Stimulated activated CD4-positive, alpha-beta T cell treated with anti-CD3 and anti-CD28 coated beads, Interleukin-4, amount 100 ng/mL, for 1 hour (primary cell): ENCODE data around the gene MACF1.
"Not testable (repeated sequence)": the region's sequence is repeated elsewhere in the genome, so short reads cannot be mapped to it uniquely, and the experiment has no call there.

Experiments
- DNase-seq: peaks from one replicate; pipeline ENCODE4 v3.0.0-alpha.2; 2020

The MACF1 gene

DNA sequence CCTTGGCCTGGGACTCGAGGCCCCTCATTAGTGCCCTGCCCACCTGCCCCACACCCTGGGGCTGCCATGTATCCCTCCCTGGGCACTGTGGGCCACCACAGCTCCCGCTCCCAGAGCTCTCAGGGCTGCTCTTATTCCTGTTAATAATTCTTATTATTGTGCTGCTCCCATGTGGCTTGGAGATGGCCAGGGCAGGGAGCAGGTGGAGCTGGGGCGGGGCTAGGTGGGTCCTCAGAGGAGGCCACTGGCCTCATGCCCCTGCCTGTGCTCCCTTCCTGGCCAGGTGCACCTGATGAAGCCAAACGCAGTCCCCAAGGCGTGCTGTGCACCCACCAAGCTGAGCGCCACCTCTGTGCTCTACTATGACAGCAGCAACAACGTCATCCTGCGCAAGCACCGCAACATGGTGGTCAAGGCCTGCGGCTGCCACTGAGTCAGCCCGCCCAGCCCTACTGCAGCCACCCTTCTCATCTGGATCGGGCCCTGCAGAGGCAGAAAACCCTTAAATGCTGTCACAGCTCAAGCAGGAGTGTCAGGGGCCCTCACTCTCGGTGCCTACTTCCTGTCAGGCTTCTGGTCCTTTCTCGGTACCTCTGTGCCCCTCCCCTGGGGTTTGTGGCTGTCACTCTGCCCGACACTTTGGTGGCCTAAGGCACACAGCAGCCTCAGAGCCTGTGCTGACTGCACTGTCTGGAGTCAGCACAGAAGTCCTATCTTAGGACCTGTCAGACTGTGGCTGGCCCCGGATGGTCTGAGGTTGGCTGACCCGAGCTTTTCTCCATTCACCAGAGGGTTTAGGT is 321.1 kb downstream of the MACF1 start:
- no peak for DNase-seq

- DNase-seq, result no peak
Observed at GRCh38 chr1:39526466-39527189, 322.1 kb downstream of the MACF1 start.

- DNase-seq, result not testable (repeated sequence)
Observed at GRCh38 chr1:39527190-39527579, 322.7 kb downstream of the MACF1 start.

DNA sequence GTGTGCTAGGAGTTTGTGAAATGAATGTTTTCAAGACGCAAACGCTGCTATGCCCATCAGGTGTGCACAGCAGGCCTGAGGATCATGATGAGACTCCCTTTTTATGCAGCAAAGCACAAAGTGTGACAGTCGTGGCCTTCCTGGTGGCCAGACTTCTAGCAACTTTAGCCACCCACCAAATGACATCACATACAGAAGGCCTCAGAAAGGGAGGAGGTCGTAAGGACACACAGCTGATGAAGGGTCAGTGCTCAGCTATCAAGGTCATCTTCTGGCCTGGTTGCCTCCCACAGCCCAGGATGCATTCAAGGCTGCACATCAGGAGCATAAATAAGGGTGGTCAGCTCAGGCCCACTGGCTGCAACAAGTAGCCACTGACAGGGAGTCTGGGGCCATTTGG is 323.6 kb downstream of the MACF1 start:
- DNase-seq, result no peak

DNA sequence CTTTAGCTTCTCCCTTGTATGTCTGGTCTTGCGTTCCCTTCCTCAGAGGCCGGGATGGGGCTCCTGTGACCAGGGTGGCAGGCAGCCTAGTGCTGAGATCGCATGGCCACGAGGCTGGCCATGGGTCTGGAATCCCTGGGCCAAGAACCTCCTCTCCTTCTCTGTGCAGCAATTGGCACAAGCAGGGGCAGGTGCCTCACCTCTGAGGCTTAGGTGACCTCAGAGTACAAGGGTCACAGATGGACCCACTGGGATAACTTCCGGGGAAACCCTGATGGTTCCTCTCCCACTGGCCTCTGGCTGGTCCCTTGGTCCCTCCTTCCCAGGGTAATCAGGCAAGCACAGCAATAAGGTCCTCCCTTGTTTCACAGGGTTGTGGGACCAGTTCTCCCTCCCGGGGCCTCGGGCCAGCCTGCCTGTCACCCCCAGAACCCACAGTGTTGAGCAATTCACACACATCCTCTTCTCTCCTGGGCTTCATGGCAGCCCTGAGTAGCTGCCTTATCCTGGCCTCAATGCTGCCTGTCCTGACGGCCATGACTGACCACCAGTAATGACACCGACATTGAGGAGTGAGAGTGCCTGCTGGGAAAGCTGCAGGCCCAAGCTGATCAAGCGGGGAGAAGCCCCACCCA is 325.5 kb downstream of the MACF1 start:
- no peak for DNase-seq

DNA sequence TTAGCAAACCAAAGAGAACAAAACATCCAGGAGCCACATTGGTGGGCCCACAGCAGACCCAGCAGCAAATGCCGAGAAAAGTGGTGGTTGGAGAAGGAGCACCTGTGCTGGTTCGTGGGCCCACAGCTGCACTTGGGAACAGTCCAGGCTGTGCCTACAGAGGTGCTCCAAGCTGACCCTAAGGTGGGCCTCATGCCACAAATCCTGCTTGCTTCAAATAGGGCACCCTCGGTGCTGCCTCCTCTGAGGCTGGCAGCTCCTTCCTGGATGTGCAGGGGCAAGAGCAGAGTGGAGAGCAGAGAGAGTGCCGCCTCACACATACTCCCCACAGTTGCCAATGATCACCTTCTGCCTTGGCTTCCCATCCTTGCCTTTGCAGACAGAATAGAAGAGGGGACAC is 327.0 kb downstream of the MACF1 start:
- no peak for DNase-seq

DNA sequence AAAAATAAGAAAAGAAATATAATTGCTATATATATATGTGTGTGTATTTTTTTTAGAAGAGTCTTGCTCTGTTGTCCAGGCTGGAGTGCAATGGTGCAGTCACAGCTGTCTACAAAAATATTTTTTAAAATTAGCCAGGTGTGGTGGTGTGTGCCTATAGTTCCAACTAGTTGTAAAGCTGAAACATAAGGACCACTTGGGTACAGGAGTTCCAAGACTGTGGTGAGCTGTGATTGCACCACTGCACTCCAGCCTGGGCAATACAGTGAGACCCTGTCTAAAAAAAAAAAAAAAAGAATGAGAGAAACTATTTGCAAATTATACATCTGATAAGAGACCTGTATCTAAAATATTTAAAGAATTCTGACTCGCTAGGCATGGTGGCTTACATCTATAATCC is 328.9 kb downstream of the MACF1 start:
- DNase-seq, result no peak
